H1 (cell line): ENCODE results near the gene ZNF532. TPM values are rescaled to one million over a fixed set of nuclear protein-coding genes. Genes with fewer than 3 reads are reported as not detected.

Experiments
- CTCF ChIA-PET: fragments of 300-600 bp; sonication (Branson Sonifier 250); formaldehyde crosslinking; loops from one replicate; lab custom pipeline; 2021; ENCODE audit not compliant: partially characterized antibody; lab: Charles Lee
- POLR2A ChIA-PET: fragments of 300-600 bp; sonication (Branson Sonifier 250); formaldehyde crosslinking; loops from one replicate; lab custom pipeline; 2021; ENCODE audit warnings: inconsistent platforms; ENCODE audit not compliant: partially characterized antibody; lab: Charles Lee
- DNase-seq, 2 experiments: peaks; one replicate each; pipeline versions ENCODE4 v3.0.0 to v3.0.0-alpha.2; 2010 to 2022; ENCODE audit warnings: low spot score in 2 of 2, low read depth in 1 of 2, mixed read lengths in 1 of 2
- FAIRE-seq: peaks from 2 replicates; lab custom pipeline; 2011; peaks lifted over from hg19 to GRCh38; lab: Jason Lieb, UNC
- H2AFZ ChIP-seq: 2 replicates; pipeline ENCODE4 v1.8.1; 2012; ENCODE audit warnings: low read length, inconsistent platforms
- H2AK5ac ChIP-seq: 2 replicates; pipeline ENCODE4 v1.6.1; 2013; ENCODE audit warnings: low read depth, low read length
- H2BK120ac ChIP-seq: replicated peaks from 2 replicates; pipeline ENCODE3; 2013; ENCODE audit warnings: low read depth, low read length, inconsistent platforms
- H2BK12ac ChIP-seq: 2 replicates; pipeline ENCODE4 v1.6.1; 2013; ENCODE audit warnings: low read depth, low read length
- H2BK15ac ChIP-seq: 2 replicates; pipeline ENCODE4 v1.6.1; 2013; ENCODE audit warnings: low read length
- H2BK20ac ChIP-seq: 2 replicates; pipeline ENCODE4 v1.6.1; 2013; ENCODE audit warnings: low read length
- H2BK5ac ChIP-seq: 2 replicates; pipeline ENCODE4 v1.6.1; 2013; ENCODE audit warnings: low read depth, low read length
- H3K14ac ChIP-seq: 2 replicates; pipeline ENCODE4 v1.6.1; 2013; ENCODE audit warnings: inconsistent platforms; ENCODE audit not compliant: insufficient read length
- H3K18ac ChIP-seq: 2 replicates; pipeline ENCODE4 v1.6.1; 2013; ENCODE audit warnings: low read length; ENCODE audit errors: extremely low read depth
- H3K23ac ChIP-seq: 2 replicates; pipeline ENCODE4 v1.6.1; 2013; ENCODE audit warnings: inconsistent platforms; ENCODE audit not compliant: insufficient read length
- H3K23me2 ChIP-seq: 2 replicates; pipeline ENCODE4 v1.6.1; 2013; ENCODE audit warnings: low read depth, low read length
- H3K27ac ChIP-seq: 2 replicates; pipeline ENCODE4 v1.6.1; 2011; ENCODE audit warnings: low read depth, low read length, inconsistent platforms
- H3K27me3 ChIP-seq, 4 experiments: replicated peaks in 1 of 4; 1 replicate in 1 of 4; 2 replicates in 3 of 4; pipeline versions ENCODE4 v1.6.1 to v1.8.1; 2011 to 2013; ENCODE audit warnings: low read length in 3 of 4, mild to moderate bottlenecking in 3 of 4, inconsistent platforms in 2 of 4, mixed read lengths in 2 of 4, moderate library complexity in 1 of 4; ENCODE audit not compliant: control insufficient read depth in 3 of 4, insufficient read depth in 3 of 4; ENCODE audit errors: extremely low read depth in 1 of 4
- H3K36me3 ChIP-seq, 4 experiments: 2 replicates each; pipeline versions ENCODE4 v1.6.1 to v1.8.1; 2011 to 2013; ENCODE audit warnings: mild to moderate bottlenecking in 4 of 4, low read length in 3 of 4, moderate library complexity in 2 of 4, control low read depth in 1 of 4, inconsistent platforms in 1 of 4; ENCODE audit not compliant: insufficient read depth in 4 of 4, control insufficient read depth in 2 of 4
- H3K4ac ChIP-seq: replicated peaks from 2 replicates; pipeline ENCODE3; 2013; ENCODE audit warnings: low read length, low read depth, mixed read lengths, inconsistent platforms; ENCODE audit not compliant: insufficient read length
- H3K4me1 ChIP-seq, 4 experiments: replicated peaks in 1 of 4; 1 replicate in 1 of 4; 2 replicates in 3 of 4; pipeline versions ENCODE4 v1.6.1 to v1.8.1; 2011 to 2013; ENCODE audit warnings: low read length in 3 of 4, inconsistent platforms in 2 of 4, mixed read lengths in 1 of 4; ENCODE audit not compliant: insufficient read depth in 4 of 4, control insufficient read depth in 3 of 4
- H3K4me2 ChIP-seq, 2 experiments: 2 replicates each; pipeline versions ENCODE4 v1.6.1 to v1.8.1; 2011 to 2013; ENCODE audit warnings: low read depth in 2 of 2, low read length in 2 of 2, control low read depth in 1 of 2, inconsistent platforms in 1 of 2, mild to moderate bottlenecking in 1 of 2; ENCODE audit not compliant: insufficient read depth in 1 of 2
- H3K4me3 ChIP-seq, 4 experiments: fragments of 200-600, 300-600 bp in 1 of 4; sonication (generic), shearing (Covaris generic), sonication (Bioruptor Twin) in 1 of 4; 2 replicates each; pipeline versions ENCODE4 v1.5.1 to v1.8.1; 2011 to 2016; ENCODE audit warnings: low read length in 4 of 4, low read depth in 3 of 4, control low read depth in 2 of 4, inconsistent platforms in 2 of 4, mild to moderate bottlenecking in 2 of 4, mixed read lengths in 1 of 4, moderate library complexity in 1 of 4; ENCODE audit not compliant: insufficient read depth in 2 of 4; ENCODE audit errors: extremely low read depth in 1 of 4
- H3K56ac ChIP-seq: replicated peaks from 2 replicates; pipeline ENCODE3; 2013; ENCODE audit warnings: low read depth, mild to moderate bottlenecking, mixed read lengths, low read length, inconsistent platforms; ENCODE audit not compliant: insufficient read length
- H3K79me1 ChIP-seq: 2 replicates; pipeline ENCODE4 v1.6.1; 2013; ENCODE audit warnings: low read depth, low read length, control low read depth
- H3K79me2 ChIP-seq, 2 experiments: 2 replicates each; pipeline versions ENCODE4 v1.6.1 to v1.8.1; 2012 to 2013; ENCODE audit warnings: low read length in 2 of 2, mild to moderate bottlenecking in 2 of 2, inconsistent platforms in 1 of 2; ENCODE audit not compliant: insufficient read depth in 2 of 2, control insufficient read depth in 1 of 2
- H3K9ac ChIP-seq, 4 experiments: replicated peaks in 1 of 4; 1 replicate in 1 of 4; 2 replicates in 3 of 4; pipeline versions ENCODE4 v1.6.1 to v1.8.1; 2011 to 2013; ENCODE audit warnings: low read depth in 3 of 4, low read length in 3 of 4, control low read depth in 2 of 4, mild to moderate bottlenecking in 2 of 4, moderate library complexity in 2 of 4, inconsistent platforms in 1 of 4; ENCODE audit errors: extremely low read depth in 1 of 4
- H3K9me3 ChIP-seq, 2 experiments: 2 replicates each; pipeline versions ENCODE4 v1.6.1 to v1.8.1; 2012 to 2013; ENCODE audit warnings: mild to moderate bottlenecking in 2 of 2, moderate library complexity in 2 of 2, control low read depth in 1 of 2, inconsistent platforms in 1 of 2, low read depth in 1 of 2, low read length in 1 of 2, mixed read lengths in 1 of 2; ENCODE audit not compliant: insufficient read depth in 2 of 2
- H4K20me1 ChIP-seq, 2 experiments: replicated peaks in 1 of 2; 2 replicates each; pipeline versions ENCODE3 to v1.8.1; 2011 to 2013; ENCODE audit warnings: inconsistent platforms in 2 of 2, low read length in 2 of 2, mild to moderate bottlenecking in 1 of 2; ENCODE audit not compliant: insufficient read depth in 2 of 2, control insufficient read depth in 1 of 2
- H4K5ac ChIP-seq: 2 replicates; pipeline ENCODE4 v1.6.1; 2013; ENCODE audit warnings: low read length, low read depth, mixed read lengths, inconsistent platforms; ENCODE audit not compliant: insufficient read length
- H4K8ac ChIP-seq: 2 replicates; pipeline ENCODE4 v1.8.0; 2013; ENCODE audit warnings: mild to moderate bottlenecking, moderate library complexity, low read length, inconsistent platforms; ENCODE audit not compliant: insufficient read depth; ENCODE audit errors: extremely low read depth
- H4K91ac ChIP-seq: replicated peaks from 2 replicates; pipeline ENCODE3; 2013; ENCODE audit warnings: low read length, mixed read lengths, inconsistent platforms; ENCODE audit not compliant: insufficient read length
- BACH1 ChIP-seq: IDR thresholded peaks from 2 replicates; pipeline ENCODE4 v1.6.1; 2012; ENCODE audit warnings: low read length, improper control_type of control experiment
- BRCA1 ChIP-seq: IDR thresholded peaks from 2 replicates; pipeline ENCODE4 v1.6.1; 2012; ENCODE audit warnings: low read depth, low read length, improper control_type of control experiment
- PHF8 ChIP-seq: fragments of 200-600 bp; sonication (generic); conservative IDR thresholded peaks from 2 replicates; pipeline ENCODE4 v1.7.1; 2012; ENCODE audit warnings: low read depth, mild to moderate bottlenecking, inconsistent platforms, low read length, moderate library complexity
- RAD21 ChIP-seq, 2 experiments: IDR thresholded peaks in 1 of 2; conservative IDR thresholded peaks in 1 of 2; 2 replicates each; pipeline ENCODE4 v1.6.1; 2011; ENCODE audit warnings: low read depth in 2 of 2, low read length in 2 of 2, improper control_type of control experiment in 1 of 2, inconsistent platforms in 1 of 2, mild to moderate bottlenecking in 1 of 2, moderate library complexity in 1 of 2
- YY1 ChIP-seq: IDR thresholded peaks from 2 replicates; pipeline ENCODE4 v1.6.1; 2011; ENCODE audit warnings: low read depth, mild to moderate bottlenecking, low read length
- WGBS, 2 experiments: shearing (Covaris generic) in 1 of 2; methylation state at CpG; one replicate each; pipeline versions ENCODE4 v1.1.6 to v1.1.7; 2013 to 2015; ENCODE audit warnings: low lambda C conversion rate in 2 of 2, mixed read lengths in 2 of 2, inconsistent platforms in 1 of 2, low coverage in 1 of 2, missing lambda C conversion rate in 1 of 2; ENCODE audit not compliant: insufficient replicate concordance in 2 of 2, insufficient coverage in 1 of 2, insufficient read length in 1 of 2; ENCODE audit errors: extremely low coverage in 1 of 2, missing lambda C conversion rate in 1 of 2; 5-methylcytosine and 5-hydroxymethylcytosine counted together
- polyA plus RNA-seq, 7 experiments: library from polyadenylated mRNA; depleted of rRNA in 3 of 7; stranded (reverse) in 5 of 7; unstranded in 2 of 7; fragments of >200 nt in 5 of 7; fragments of 200-250 nt in 2 of 7; gene quantifications; 1 replicate in 5 of 7; 2 replicates in 1 of 7; 4 replicates in 1 of 7; pipeline versions ENCODE4 v1.2.1 to v1.2.3, GENCODE V29; 2011 to 2013; ENCODE audit warnings: missing spikeins in 2 of 7, mixed read lengths in 2 of 7
- total RNA-seq: library from RNA; stranded (reverse); fragmentation: NEBNext Ultra II Directional; extraction: Animal tissue kit (Norgen Biotek cat#: 25700); gene quantifications from 2 replicates; pipeline ENCODE4 v1.2.1, GENCODE V29; 2021
- TF ChIP-seq, protein P1 (sequence below): IDR thresholded peaks from 2 replicates; pipeline ENCODE4 v1.6.1; 2011; ENCODE audit warnings: low read depth, mild to moderate bottlenecking, low read length; ENCODE audit not compliant: insufficient read depth

ZNF532 gene
- total and polyA plus RNA-seq, 2 of the 8 experiments (the other 6 are each of a cell fraction or from before 2014, with no cell fraction given), result 143 to 240 TPM

- H3K4me2 ChIP-seq, result no peak overlapping the region
These were observed 126.0 kb downstream of the ZNF532 start for GRCh38 chr18:58990720-58991119.

More at GRCh38 chr18:58990720-58991119, 126.0 kb downstream of the ZNF532 start:
- Histone ChIP-seq H2BK15ac (no peak overlapping the region), H3K36me3 (peaks cover 0 to 3% (median 0%) of the 10 kb centered on the region in 4 experiments; a peak in 2 of 8 replicates), H3K4ac (no peak overlapping the region), H3K23me2 (no peaks in the 10 kb centered on the region), H3K4me1 (no peaks in the 10 kb centered on the region; a peak in 1 of 7 replicates), H4K5ac (no peak overlapping the region), H3K4me3 (no peak overlapping the region), H2BK20ac (no peak overlapping the region), H3K27me3 (peaks cover 0 to 3% (median under 1%) of the 10 kb centered on the region in 4 experiments; a peak in 1 of 7 replicates), H4K91ac (no peak overlapping the region), H3K14ac (no peak overlapping the region), H4K20me1 (peaks cover 0 to 2% of the 10 kb centered on the region in 2 experiments), H3K79me1 (no peaks in the 10 kb centered on the region), H2AFZ (no peak overlapping the region), H3K56ac (no peak overlapping the region), H2BK5ac (no peak overlapping the region), H3K79me2 (no peaks in the 10 kb centered on the region), H4K8ac (no peak overlapping the region), H3K23ac (no peak overlapping the region), H3K27ac (no peak overlapping the region), H2BK120ac (no peak overlapping the region), H2AK5ac (no peak overlapping the region), H2BK12ac (no peak overlapping the region), H3K9ac (no peak overlapping the region), H3K18ac (no peak overlapping the region), H3K9me3 (no peaks in the 10 kb centered on the region)
- FAIRE-seq (no peak), DNase-seq (no peak)
- ChIA-PET CTCF (interaction anchor here (1.2 kb wide), 1 partner anchor 208 kb away, joined by 4 read pairs; no protein-coding TSS in a partner anchor), POLR2A (interaction anchor here (1.0 kb wide), 1 partner anchor 15 kb away, joined by 3 read pairs; no protein-coding TSS in a partner anchor)
- TF ChIP-seq BACH1 (no peak), PHF8 (no peak), BRCA1 (no peak), RAD21 (IDR thresholded peaks at IDR 0.05 in 1 of 2, conservative IDR thresholded peaks at IDR 0.05 in 1 of 2; ENCODE audit: low read depth in 2 of 2, low read length in 2 of 2) (no peak), YY1 (no peak)
- TF ChIP-seq, protein P1, sequence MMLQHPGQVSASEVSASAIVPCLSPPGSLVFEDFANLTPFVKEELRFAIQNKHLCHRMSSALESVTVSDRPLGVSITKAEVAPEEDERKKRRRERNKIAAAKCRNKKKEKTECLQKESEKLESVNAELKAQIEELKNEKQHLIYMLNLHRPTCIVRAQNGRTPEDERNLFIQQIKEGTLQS, result no peak
- 85% methylated on average over 6 of the region's 6 CpGs; no CpG with 5 or more reads in 1 of the 2 experiments for WGBS, 2 experiments
